ENCODE data around the gene METRN. TPM values are rescaled to one million over a fixed set of nuclear protein-coding genes. Genes with fewer than 3 reads are reported as not detected.

Gene METRN
- total RNA-seq, 4 donors from 2014 or later: 13.6 to 31.2 (median 20.5) TPM

DNA sequence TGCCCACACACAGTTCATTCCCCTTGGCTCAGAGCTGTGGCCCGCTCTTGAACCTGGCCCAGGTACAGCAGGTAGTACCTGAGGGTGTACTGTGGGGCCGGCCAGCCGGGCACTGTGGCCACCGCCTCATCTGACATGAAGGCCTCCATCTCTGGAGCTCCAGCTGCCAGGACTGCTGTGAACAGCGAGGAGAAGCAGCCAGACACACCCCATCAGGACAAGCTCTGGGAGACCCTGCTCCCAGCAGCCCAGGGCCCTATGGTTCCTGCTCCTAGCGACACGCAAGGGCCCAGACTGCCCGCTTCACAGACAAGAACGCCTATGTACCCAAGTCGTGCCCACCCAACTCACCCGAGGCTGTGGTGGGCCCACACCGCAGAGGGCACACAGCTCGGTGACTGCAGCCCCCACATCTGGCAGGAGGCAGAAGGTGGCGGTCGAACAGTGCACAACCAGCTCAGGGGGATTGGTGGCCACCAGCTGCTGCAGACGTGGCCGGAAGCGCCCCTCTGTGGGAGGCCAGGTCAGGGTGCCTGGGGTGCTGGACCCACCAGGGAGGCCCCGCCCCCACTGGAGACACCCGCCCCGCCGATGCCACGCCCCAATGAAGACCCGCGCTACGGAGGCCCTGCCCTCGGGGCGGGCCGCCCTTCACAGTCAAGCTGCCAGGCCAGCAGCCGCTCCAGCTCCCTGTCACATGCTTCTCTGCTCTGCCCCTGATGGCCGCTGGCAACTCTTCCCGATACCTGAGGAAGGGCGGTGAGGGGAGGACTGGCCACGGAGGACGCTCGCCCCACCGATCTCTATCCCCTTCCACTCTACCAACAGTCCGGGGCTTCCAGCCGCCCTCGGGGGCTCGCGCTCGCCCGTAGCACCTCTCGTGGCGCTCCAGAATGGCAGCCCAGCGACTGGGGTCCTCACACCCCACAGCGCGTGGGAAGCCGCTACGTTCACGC lies 35.8 kb upstream of the METRN start:
- DNase-seq (ENCODE audit: low spot score): no peak
- ATAC-seq (ENCODE audit: low FRiP score): peak; percentile 7
- TF ChIP-seq, protein P1, sequence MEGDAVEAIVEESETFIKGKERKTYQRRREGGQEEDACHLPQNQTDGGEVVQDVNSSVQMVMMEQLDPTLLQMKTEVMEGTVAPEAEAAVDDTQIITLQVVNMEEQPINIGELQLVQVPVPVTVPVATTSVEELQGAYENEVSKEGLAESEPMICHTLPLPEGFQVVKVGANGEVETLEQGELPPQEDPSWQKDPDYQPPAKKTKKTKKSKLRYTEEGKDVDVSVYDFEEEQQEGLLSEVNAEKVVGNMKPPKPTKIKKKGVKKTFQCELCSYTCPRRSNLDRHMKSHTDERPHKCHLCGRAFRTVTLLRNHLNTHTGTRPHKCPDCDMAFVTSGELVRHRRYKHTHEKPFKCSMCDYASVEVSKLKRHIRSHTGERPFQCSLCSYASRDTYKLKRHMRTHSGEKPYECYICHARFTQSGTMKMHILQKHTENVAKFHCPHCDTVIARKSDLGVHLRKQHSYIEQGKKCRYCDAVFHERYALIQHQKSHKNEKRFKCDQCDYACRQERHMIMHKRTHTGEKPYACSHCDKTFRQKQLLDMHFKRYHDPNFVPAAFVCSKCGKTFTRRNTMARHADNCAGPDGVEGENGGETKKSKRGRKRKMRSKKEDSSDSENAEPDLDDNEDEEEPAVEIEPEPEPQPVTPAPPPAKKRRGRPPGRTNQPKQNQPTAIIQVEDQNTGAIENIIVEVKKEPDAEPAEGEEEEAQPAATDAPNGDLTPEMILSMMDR (IDR thresholded peaks at IDR 0.05): no peak

DNA sequence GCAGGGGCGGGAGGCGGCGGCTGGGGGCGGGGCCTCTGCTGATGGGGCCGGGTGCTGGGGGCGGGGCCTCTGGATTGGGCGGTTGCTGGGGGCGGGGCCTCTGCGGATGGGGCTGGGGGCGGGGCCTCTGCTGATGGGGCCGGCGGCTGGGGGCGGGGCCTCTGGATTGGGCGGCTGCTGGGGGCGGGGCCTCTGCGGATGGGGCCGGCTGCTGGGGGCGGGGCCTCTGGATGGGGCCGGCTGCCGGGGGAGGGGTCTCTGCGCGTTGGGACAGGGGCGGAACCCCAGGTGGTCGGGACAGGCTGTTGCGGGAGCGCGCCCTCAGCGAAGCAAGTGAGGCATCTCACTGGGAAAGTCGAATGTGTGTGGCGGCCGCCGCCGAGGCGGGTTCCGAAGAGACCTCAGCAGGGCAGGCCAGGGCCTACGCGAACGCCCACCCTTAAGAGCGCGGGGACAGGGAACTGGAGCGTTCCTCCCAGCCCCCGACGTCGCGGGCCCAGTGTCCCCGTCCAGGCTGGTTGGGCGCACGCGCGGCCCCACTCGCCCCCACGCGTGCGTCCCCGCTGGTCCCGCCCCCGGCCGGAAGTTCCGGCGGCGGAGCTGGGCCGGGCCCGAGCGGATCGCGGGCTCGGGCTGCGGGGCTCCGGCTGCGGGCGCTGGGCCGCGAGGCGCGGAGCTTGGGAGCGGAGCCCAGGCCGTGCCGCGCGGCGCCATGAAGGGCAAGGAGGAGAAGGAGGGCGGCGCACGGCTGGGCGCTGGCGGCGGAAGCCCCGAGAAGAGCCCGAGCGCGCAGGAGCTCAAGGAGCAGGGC lies 34.9 kb upstream of the METRN start, which contains the start of gene STUB1:
Gene STUB1, plus strand, starts transcription at position 597 of the 811 bp plus-strand sequence. Its CDS starts 116 bp downstream, at position 713.
- peak; percentile 58 for ATAC-seq (ENCODE audit: low FRiP score)
- DNase-seq (ENCODE audit: low spot score): peak; percentile 63
- TF ChIP-seq, protein P1 (IDR thresholded peaks at IDR 0.05): no peak

DNA sequence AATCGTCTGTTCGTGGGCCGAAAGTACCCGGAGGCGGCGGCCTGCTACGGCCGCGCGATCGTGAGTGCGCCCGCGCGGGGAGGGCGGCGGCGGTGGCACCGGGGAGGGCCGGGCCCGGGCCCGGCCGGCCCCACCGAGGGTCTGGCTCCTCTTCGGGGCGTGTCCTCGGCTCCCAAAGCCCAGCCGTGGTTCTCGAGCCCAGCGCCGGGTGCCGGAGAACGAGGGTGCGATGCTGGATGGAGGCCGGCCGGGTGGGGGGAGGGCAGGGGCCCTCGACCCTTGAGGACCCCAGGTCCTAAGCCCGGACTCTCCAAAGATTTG lies 34.3 kb upstream of the METRN start:
- ATAC-seq (ENCODE audit: low FRiP score) (no peak), DNase-seq (ENCODE audit: low spot score) (no peak)
- TF ChIP-seq, protein P1 (IDR thresholded peaks at IDR 0.05): no peak

DNA sequence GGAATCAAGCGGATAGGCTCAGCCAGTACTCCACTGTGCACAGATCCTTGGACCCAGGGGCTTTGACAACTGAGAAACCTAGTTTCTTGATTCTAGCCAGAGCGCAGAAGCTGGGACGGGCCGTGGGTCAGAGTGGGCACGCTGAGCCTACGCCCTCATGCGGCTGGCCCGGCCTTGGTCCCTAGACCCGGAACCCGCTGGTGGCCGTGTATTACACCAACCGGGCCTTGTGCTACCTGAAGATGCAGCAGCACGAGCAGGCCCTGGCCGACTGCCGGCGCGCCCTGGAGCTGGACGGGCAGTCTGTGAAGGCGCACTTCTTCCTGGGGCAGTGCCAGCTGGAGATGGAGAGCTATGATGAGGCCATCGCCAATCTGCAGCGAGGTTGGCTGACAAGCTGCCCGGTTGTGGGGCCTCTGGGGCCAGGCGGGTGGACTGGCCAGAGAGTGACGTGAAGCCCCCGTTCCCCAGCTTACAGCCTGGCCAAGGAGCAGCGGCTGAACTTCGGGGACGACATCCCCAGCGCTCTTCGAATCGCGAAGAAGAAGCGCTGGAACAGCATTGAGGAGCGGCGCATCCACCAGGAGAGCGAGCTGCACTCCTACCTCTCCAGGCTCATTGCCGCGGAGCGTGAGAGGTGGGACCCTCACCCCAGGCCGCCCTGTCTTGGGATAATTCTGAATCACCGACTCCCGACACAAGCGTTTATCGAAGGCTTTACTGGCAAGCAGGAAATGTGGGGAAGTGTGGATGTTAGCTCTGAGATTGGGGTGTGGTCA lies 33.8 kb upstream of the METRN start:
- ATAC-seq (ENCODE audit: low FRiP score) (no peak), DNase-seq (ENCODE audit: low spot score) (no peak)
- TF ChIP-seq, protein P1 (IDR thresholded peaks at IDR 0.05): no peak

DNA sequence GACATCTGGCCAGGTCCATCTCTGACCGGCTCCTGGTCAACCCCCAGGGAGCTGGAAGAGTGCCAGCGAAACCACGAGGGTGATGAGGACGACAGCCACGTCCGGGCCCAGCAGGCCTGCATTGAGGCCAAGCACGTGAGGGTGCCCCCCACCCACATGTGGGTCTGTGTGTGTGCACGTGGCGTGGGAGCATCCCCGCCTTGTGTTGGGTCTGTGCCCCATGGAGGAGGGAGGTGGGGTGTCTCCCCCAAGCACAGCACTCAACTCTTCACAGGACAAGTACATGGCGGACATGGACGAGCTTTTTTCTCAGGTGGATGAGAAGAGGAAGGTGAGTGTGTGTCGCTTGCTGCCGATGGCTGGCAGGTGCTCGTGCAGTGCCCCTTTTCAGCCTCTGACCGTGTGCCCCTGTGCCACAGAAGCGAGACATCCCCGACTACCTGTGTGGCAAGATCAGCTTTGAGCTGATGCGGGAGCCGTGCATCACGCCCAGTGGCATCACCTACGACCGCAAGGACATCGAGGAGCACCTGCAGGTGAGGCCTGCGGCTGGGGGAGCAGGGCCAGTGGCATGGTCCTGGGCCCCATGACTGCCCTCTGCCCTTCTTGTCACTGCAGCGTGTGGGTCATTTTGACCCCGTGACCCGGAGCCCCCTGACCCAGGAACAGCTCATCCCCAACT lies 33.0 kb upstream of the METRN start:
- TF ChIP-seq, protein P1 (IDR thresholded peaks at IDR 0.05): no peak
- ATAC-seq (ENCODE audit: low FRiP score): no peak
- DNase-seq (ENCODE audit: low spot score): no peak
